ENCODE measurements around the gene STK32C. TPM values are rescaled to one million over a fixed set of nuclear protein-coding genes. Genes with fewer than 3 reads are reported as not detected.
"Not testable (repeated sequence)": the region's sequence is repeated elsewhere in the genome, so short reads cannot be mapped to it uniquely, and the experiment has no call there.

STK32C gene
- 25.9 and 36.6 TPM in 2 replicates for total RNA-seq (2014; rRNA removed; shearing (Covaris generic); ENCODE audit: low replicate concordance)

GRCh38 chr10:132307823-132308586 is at the start of gene STK32C:
STK32C (minus strand) TSS chr10:132307950; CDS start chr10:132307833, 117 bp downstream.
- Histone ChIP-seq H3K9me3 (no peaks in the 10 kb centered on the region), H3K4me3 (peak within 1 kb of the TSS; percentile 85), H3K27me3 (no peaks in the 10 kb centered on the region), H3K36me3 (no peaks in the 10 kb centered on the region)
- DNase-seq, result peak; percentile 80

GRCh38 chr10:132356621-132357195 is 49.0 kb upstream of the STK32C start:
- H3K27me3 ChIP-seq, result no peaks in the 10 kb centered on the region
- H3K36me3 ChIP-seq, result no peaks in the 10 kb centered on the region; the same call in 1 of the 2 replicates
- no peaks in the 10 kb centered on the region for H3K9me3 ChIP-seq
- no peak for DNase-seq
- H3K4me3 ChIP-seq, result no peak overlapping the region

GRCh38 chr10:132355754-132356153 is 48.0 kb upstream of the STK32C start:
- Histone ChIP-seq H3K9me3 (no peaks in the 10 kb centered on the region), H3K36me3 (no peaks in the 10 kb centered on the region; the same call in 1 of the 2 replicates), H3K27me3 (no peaks in the 10 kb centered on the region), H3K4me3 (no peak overlapping the region)
- DNase-seq, result no peak

GRCh38 chr10:132355297-132355696 is 47.5 kb upstream of the STK32C start:
- Histone ChIP-seq H3K36me3 (no peaks in the 10 kb centered on the region; the same call in 1 of the 2 replicates), H3K4me3 (no peak overlapping the region), H3K9me3 (no peaks in the 10 kb centered on the region), H3K27me3 (no peaks in the 10 kb centered on the region)
- no peak for DNase-seq

GRCh38 chr10:132354356-132355094 is 46.8 kb upstream of the STK32C start:
- no peaks in the 10 kb centered on the region; the same call in 1 of the 2 replicates for H3K36me3 ChIP-seq
- no peaks in the 10 kb centered on the region for H3K27me3 ChIP-seq
- H3K4me3 ChIP-seq, result no peak overlapping the region
- no peak for DNase-seq
- H3K9me3 ChIP-seq, result no peaks in the 10 kb centered on the region

- no peak overlapping the region for H3K4me3 ChIP-seq
- no peaks in the 10 kb centered on the region for H3K9me3 ChIP-seq
- no peaks in the 10 kb centered on the region for H3K27me3 ChIP-seq
- no peaks in the 10 kb centered on the region; the same call in 1 of the 2 replicates for H3K36me3 ChIP-seq
- DNase-seq, result no peak
These were observed 46.0 kb upstream of the STK32C start for GRCh38 chr10:132353456-132354355.

GRCh38 chr10:132352462-132353308 is 44.9 kb upstream of the STK32C start:
- not testable (repeated sequence) for H3K4me3 ChIP-seq, H3K36me3 ChIP-seq, H3K27me3 ChIP-seq, H3K9me3 ChIP-seq
- DNase-seq, result peak; percentile 48

- Histone ChIP-seq H3K36me3 (no peaks in the 10 kb centered on the region; the same call in 1 of the 2 replicates), H3K9me3 (no peaks in the 10 kb centered on the region), H3K4me3 (no peak overlapping the region), H3K27me3 (no peaks in the 10 kb centered on the region)
- DNase-seq, result no peak
These were observed 43.9 kb upstream of the STK32C start for GRCh38 chr10:132351611-132352010.

GRCh38 chr10:132350946-132351345 is 43.2 kb upstream of the STK32C start:
- no peaks in the 10 kb centered on the region; the same call in 1 of the 2 replicates for H3K36me3 ChIP-seq
- no peaks in the 10 kb centered on the region for H3K27me3 ChIP-seq
- no peak for DNase-seq
- no peak overlapping the region for H3K4me3 ChIP-seq
- no peaks in the 10 kb centered on the region for H3K9me3 ChIP-seq

GRCh38 chr10:132350391-132350790 is 42.6 kb upstream of the STK32C start:
- H3K36me3 ChIP-seq, result no peaks in the 10 kb centered on the region
- H3K4me3 ChIP-seq, result no peak overlapping the region
- no peak for DNase-seq
- no peaks in the 10 kb centered on the region for H3K27me3 ChIP-seq
- no peaks in the 10 kb centered on the region for H3K9me3 ChIP-seq

GRCh38 chr10:132349766-132350165 is 42.0 kb upstream of the STK32C start:
- DNase-seq, result no peak
- Histone ChIP-seq H3K27me3 (no peaks in the 10 kb centered on the region), H3K9me3 (no peaks in the 10 kb centered on the region), H3K4me3 (no peak overlapping the region), H3K36me3 (no peaks in the 10 kb centered on the region)

- DNase-seq, result no peak
- Histone ChIP-seq H3K27me3 (no peaks in the 10 kb centered on the region), H3K9me3 (no peaks in the 10 kb centered on the region), H3K36me3 (no peaks in the 10 kb centered on the region), H3K4me3 (no peak overlapping the region)
These were observed 40.1 kb upstream of the STK32C start for GRCh38 chr10:132347931-132348267.

- no peak for DNase-seq
- Histone ChIP-seq H3K36me3 (no peaks in the 10 kb centered on the region), H3K9me3 (no peaks in the 10 kb centered on the region), H3K4me3 (no peak overlapping the region), H3K27me3 (no peaks in the 10 kb centered on the region)
These were observed 39.6 kb upstream of the STK32C start for GRCh38 chr10:132347211-132347930.

- DNase-seq, result no peak
These were observed 39.1 kb upstream of the STK32C start for GRCh38 chr10:132346806-132347205.

GRCh38 chr10:132345345-132345744 is 37.6 kb upstream of the STK32C start:
- no peak for DNase-seq

More at GRCh38 chr10:132346806-132347205, 39.1 kb upstream of the STK32C start:
- Histone ChIP-seq H3K36me3 (peaks cover 5% of the 10 kb centered on the region; the same call in 1 of the 2 replicates), H3K27me3 (no peaks in the 10 kb centered on the region), H3K9me3 (no peaks in the 10 kb centered on the region), H3K4me3 (no peak overlapping the region)

More at GRCh38 chr10:132345345-132345744, 37.6 kb upstream of the STK32C start:
- Histone ChIP-seq H3K36me3 (peaks cover 5% of the 10 kb centered on the region; the same call in 1 of the 2 replicates), H3K27me3 (no peaks in the 10 kb centered on the region), H3K4me3 (no peak overlapping the region), H3K9me3 (no peaks in the 10 kb centered on the region)
